ENCODE measurements around the gene PLEKHA5.
"Not testable (repeated sequence)": the region's sequence is repeated elsewhere in the genome, so short reads cannot be mapped to it uniquely, and the experiment has no call there.

The PLEKHA5 gene

DNA sequence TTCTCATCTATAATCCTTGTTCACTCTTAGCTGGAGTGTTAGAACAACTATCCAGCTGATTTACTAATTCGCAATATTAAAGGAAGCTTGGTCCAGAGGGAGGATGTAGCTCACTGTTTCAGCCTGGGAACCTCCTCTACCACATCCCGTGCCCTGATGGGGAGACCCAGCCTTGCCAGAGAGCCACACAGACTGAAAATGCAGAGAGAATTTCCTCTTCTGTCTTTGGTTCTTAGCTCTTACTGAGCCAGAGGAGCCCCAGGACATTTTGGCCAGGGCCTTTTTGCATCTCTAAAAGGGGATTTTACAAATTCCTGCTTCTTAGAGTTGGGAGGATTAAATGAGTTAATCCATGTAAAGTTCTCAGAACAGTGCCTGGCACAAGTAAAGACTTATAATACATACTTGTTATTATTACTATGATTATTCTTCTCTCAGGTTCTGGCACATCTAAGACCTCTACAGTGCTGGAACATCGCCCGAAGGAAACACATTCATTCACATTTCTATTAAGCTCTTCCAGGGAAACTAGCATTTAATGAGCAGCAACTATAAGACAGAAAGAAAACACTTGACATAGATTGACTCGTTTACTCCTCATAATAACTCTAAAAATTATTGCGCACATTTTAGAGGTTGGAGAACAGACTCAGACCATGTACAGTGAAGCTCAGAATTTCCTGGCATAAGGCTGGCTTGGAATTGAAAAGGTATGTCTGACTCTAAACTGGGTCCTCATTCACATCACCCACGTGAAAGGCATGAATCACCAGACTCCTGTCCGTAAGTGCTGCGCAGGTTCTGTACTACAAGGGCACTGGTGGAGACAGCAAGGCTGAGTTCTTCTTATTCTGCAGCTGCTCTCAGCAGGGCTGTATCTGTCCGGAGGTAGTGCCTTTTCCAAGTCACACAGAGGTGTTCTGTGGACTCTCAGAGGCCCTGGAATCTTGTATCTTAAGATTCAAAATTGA lies 282.0 kb downstream of the PLEKHA5 start:
- no peaks in the 10 kb centered on the region for H3K36me3 ChIP-seq
- H3K27ac ChIP-seq, result no peak overlapping the region
- H3K4me1 ChIP-seq (ENCODE audit: control insufficient read depth in 1 of 2, insufficient read depth in 1 of 2, low read depth in 1 of 2, low read length in 1 of 2), result no peaks in the 10 kb centered on the region
- TF ChIP-seq, protein P1, sequence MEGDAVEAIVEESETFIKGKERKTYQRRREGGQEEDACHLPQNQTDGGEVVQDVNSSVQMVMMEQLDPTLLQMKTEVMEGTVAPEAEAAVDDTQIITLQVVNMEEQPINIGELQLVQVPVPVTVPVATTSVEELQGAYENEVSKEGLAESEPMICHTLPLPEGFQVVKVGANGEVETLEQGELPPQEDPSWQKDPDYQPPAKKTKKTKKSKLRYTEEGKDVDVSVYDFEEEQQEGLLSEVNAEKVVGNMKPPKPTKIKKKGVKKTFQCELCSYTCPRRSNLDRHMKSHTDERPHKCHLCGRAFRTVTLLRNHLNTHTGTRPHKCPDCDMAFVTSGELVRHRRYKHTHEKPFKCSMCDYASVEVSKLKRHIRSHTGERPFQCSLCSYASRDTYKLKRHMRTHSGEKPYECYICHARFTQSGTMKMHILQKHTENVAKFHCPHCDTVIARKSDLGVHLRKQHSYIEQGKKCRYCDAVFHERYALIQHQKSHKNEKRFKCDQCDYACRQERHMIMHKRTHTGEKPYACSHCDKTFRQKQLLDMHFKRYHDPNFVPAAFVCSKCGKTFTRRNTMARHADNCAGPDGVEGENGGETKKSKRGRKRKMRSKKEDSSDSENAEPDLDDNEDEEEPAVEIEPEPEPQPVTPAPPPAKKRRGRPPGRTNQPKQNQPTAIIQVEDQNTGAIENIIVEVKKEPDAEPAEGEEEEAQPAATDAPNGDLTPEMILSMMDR (IDR thresholded peaks at IDR 0.05), result no peak
- no peaks in the 10 kb centered on the region for H3K27me3 ChIP-seq
- no peaks in the 10 kb centered on the region for H3K9me3 ChIP-seq
- H3K4me3 ChIP-seq (ENCODE audit: low read depth in 1 of 2, low read length in 1 of 2), result no peak overlapping the region

DNA sequence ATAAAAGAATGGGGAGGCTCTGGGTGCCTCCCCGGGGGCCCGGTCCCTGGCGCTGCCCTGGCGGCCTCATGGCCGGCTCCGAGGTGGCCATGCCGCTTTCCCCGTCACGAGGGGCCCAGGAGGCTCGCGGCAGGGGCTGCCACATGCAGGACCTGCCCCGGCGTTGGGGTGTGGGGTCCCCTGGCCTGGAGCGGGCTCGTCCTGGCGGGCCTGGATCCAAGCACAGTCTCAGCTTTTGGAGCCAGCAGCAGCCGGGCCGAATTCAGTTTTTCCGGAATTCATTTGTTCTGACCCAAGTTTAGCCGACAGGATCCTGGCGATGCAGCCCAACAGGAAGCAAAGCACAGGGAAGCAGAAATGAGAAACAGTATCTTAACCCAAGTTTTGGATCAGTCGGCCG lies 283.3 kb downstream of the PLEKHA5 start:
- no peak overlapping the region for H3K27ac ChIP-seq
- no peaks in the 10 kb centered on the region for H3K27me3 ChIP-seq
- no peak overlapping the region for H3K4me3 ChIP-seq (ENCODE audit: low read depth in 1 of 2, low read length in 1 of 2)
- no peaks in the 10 kb centered on the region for H3K4me1 ChIP-seq (ENCODE audit: control insufficient read depth in 1 of 2, insufficient read depth in 1 of 2, low read depth in 1 of 2, low read length in 1 of 2)
- no peaks in the 10 kb centered on the region for H3K9me3 ChIP-seq
- H3K36me3 ChIP-seq, result no peaks in the 10 kb centered on the region
- TF ChIP-seq, protein P1 (IDR thresholded peaks at IDR 0.05), result no peak

DNA sequence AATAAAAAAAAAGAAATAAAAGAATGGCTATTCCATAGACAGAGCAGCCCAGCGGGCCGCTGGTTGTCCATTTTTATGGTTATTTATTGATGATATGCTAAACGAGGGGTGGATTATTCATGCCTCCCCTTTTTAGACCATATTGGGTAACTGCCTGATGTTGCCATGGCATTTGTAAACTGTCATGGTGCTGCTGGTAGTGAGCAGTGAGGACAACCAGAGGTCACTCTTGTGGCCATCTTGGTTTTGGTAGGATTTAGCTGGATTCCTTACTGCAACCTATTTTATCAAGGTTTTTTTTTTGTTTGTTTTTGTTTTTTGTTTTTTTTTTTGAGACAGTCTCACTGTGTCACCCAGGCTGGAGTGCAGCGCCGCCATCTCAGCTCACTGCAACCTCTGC lies 284.0 kb downstream of the PLEKHA5 start:
- H3K4me3 ChIP-seq (ENCODE audit: low read depth in 1 of 2, low read length in 1 of 2); H3K4me1 ChIP-seq (ENCODE audit: control insufficient read depth in 1 of 2, insufficient read depth in 1 of 2, low read depth in 1 of 2, low read length in 1 of 2): not testable (repeated sequence)

DNA sequence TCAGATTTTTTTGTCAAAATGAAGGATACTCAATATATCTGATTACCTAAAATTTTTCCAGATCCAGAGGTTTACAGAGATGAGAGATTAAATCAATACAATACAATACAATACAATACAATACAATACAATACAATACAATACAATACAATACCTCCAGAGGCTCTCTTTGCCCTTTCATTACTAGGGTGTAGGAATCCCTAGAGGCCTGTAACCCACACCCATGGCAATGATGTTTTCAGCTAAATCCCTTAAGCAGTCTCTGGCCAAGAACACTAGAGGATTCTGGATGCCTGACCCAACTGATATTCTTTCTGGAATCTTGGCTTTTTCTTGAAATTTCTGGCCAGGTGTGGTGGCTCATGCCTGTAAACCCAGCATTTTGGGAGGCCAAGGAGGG lies 286.0 kb downstream of the PLEKHA5 start:
- peaks cover 2% of the 10 kb centered on the region in 2 experiments for H3K4me1 ChIP-seq (ENCODE audit: control insufficient read depth in 1 of 2, insufficient read depth in 1 of 2, low read depth in 1 of 2, low read length in 1 of 2)
- H3K27ac ChIP-seq, result no peak overlapping the region
- H3K4me3 ChIP-seq (ENCODE audit: low read depth in 1 of 2, low read length in 1 of 2), result no peak overlapping the region
- no peaks in the 10 kb centered on the region for H3K27me3 ChIP-seq
- no peaks in the 10 kb centered on the region for H3K9me3 ChIP-seq
- no peaks in the 10 kb centered on the region for H3K36me3 ChIP-seq
- TF ChIP-seq, protein P1 (IDR thresholded peaks at IDR 0.05), result no peak

More for the DNA sequence above, 284.0 kb downstream of the PLEKHA5 start:
- not testable (repeated sequence) for H3K27ac ChIP-seq, H3K36me3 ChIP-seq, H3K9me3 ChIP-seq, H3K27me3 ChIP-seq

DNA sequence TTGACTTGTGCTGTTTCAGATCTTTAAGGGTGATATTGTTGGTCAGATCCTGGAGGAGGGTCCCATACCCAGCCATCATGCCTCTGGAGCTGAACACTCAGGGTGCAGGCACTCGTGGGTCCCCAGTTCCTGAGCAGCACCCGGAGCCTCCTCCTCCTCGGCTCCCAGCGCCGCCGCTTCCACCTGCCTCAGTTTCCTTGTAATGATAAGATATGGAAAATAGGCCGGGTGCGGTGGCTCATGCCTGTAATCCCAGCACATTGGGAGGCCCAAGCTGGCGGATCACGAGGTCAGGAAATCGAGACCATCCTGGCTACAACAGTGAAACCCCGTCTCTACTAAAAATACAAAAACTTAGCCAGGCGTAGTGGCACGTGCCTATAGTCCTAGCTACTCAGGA lies 289.6 kb downstream of the PLEKHA5 start:
- H3K27me3 ChIP-seq, result no peaks in the 10 kb centered on the region
- H3K27ac ChIP-seq, result no peak overlapping the region
- no peak overlapping the region for H3K4me3 ChIP-seq (ENCODE audit: low read depth in 1 of 2, low read length in 1 of 2)
- H3K9me3 ChIP-seq, result no peaks in the 10 kb centered on the region
- H3K4me1 ChIP-seq (ENCODE audit: control insufficient read depth in 1 of 2, insufficient read depth in 1 of 2, low read depth in 1 of 2, low read length in 1 of 2), result peaks cover 24 to 29% of the 10 kb centered on the region in 2 experiments
- TF ChIP-seq, protein P1 (IDR thresholded peaks at IDR 0.05), result no peak
- H3K36me3 ChIP-seq, result no peaks in the 10 kb centered on the region
